Hepatocyte (in vitro differentiated cells): Measurements from ENCODE around the gene ACACB.

Experiments used
- EZH2 ChIP-seq: fragments of 200-600 bp; sonication (generic); IDR thresholded peaks from 2 replicates; pipeline ENCODE4 v1.6.1; 2016; ENCODE audit warnings: antibody characterized with exemption, mild to moderate bottlenecking, borderline replicate concordance
- EZH2phosphoT487 ChIP-seq: fragments of 200-600 bp; sonication (generic); IDR thresholded peaks from one replicate; pipeline ENCODE4 v1.6.1; 2018; ENCODE audit warnings: antibody characterized with exemption, mild to moderate bottlenecking, low read depth, moderate library complexity; ENCODE audit not compliant: unreplicated experiment, severe bottlenecking
- TF ChIP-seq, protein P1 (sequence below): fragments of 200-600 bp; sonication (generic); IDR thresholded peaks from 2 replicates; pipeline ENCODE4 v1.5.1; 2016; ENCODE audit warnings: antibody characterized with exemption, mild to moderate bottlenecking; ENCODE audit not compliant: poor library complexity

DNA sequence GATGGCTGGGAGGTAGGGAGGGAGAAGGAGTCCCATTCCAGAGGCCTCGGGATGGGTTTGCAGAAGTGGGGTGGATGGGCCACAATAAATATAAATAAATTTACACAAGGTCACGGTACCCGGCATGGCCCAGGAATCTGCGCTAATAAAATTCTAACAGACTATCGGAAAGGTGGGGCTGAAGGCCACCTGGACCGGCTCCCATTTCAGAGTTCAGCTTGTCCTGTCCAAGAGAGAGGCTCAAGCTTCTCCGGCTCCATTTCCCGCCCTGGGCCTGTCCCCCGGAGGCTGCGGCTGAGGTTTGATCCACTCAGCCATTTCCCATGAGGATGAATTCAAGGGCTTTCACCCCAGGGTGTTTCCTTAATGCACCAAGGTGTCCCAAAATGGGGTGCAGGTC is 162.5 kb downstream of the ACACB start:
- TF ChIP-seq, protein P1, sequence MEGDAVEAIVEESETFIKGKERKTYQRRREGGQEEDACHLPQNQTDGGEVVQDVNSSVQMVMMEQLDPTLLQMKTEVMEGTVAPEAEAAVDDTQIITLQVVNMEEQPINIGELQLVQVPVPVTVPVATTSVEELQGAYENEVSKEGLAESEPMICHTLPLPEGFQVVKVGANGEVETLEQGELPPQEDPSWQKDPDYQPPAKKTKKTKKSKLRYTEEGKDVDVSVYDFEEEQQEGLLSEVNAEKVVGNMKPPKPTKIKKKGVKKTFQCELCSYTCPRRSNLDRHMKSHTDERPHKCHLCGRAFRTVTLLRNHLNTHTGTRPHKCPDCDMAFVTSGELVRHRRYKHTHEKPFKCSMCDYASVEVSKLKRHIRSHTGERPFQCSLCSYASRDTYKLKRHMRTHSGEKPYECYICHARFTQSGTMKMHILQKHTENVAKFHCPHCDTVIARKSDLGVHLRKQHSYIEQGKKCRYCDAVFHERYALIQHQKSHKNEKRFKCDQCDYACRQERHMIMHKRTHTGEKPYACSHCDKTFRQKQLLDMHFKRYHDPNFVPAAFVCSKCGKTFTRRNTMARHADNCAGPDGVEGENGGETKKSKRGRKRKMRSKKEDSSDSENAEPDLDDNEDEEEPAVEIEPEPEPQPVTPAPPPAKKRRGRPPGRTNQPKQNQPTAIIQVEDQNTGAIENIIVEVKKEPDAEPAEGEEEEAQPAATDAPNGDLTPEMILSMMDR: no peak
- TF ChIP-seq EZH2: no peak
- TF ChIP-seq EZH2phosphoT487: no peak
